CD4-positive, alpha-beta T cell treated with Interleukin-12 subunit alpha and Interleukin-12 subunit beta, for 1 hour (primary cell): ENCODE measurements around the gene TEAD2.

Experiments
- DNase-seq: peaks from one replicate; pipeline ENCODE4 v3.0.0-alpha.2; 2020

Gene TEAD2

DNA sequence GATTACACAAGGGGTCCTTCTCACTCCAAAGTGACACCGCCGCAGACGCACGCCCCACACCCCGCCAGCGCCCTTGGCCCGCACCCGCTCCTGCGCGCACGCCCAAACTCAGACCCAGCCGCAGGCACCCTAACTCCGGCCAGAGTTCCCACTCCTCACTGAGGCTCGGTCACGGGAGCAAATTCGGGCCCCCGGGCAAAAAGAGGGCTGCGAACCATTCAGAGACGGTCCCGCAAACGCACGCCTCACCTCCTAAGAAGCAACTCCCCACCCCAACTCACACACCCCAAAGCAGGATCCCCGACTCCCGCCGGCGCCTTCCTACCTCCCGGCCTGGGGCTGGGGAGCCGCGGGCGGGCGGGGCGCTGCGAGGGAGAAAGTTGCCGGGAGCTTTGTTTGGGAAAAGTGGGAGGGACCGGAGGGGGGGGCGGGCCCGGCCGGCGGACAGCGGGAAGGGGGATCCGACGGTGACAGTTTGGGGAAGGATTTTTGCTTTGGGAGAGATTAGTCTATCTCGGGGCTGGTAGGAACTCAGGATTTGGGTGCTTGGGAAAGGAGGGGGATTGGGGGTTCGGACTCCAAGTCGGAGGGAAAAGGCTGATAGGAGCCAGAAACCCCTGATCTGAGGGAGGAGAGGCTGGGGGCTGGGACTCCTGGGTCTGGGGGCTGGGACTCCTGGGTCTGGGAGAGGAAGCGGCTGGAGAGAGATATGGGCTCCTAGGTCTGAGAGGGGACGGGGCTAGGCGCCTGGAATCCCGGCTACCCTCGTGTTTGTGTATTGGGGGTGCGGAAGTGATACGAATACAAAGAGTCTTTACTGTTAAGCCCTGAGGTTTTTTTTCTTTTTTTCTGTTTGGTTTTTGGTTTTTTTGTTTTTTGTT is at the start of gene TEAD2:
TEAD2 (minus strand) TSS at position 369 of the 881 bp plus-strand sequence. CDS start 2,341 bp downstream, outside the sequence.
- peak; percentile 12 for DNase-seq

DNA sequence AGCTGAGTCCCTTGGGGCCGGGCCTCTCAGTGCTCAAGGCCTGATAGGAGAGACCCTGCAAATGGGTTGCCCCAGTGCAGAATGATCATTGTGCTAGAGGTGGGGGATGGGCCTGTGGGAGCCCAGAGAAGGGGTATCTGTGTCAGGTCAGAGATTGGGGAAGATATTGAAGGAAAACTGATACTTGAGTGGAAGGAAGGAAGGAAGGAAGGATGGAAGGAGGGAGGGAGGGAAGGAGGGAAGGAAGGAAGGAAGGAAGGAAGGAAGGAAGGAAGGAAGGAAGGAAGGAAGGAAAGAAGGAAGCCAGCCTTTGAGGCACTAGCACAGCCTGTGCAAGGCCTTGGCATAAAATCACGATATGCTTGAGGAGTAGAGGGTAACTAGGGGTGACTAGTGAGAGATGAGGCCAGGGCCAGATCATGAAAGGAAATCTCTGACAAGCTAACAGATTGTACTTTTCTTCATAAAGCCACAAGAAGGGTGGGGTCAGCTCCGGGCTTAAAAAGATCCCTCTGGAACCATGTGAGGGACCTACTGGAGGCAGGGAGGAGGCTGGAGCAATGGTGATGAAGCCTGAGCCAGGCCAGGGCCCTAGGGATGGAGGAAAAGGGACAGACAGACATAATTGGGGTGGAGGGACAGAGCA is 49.6 kb upstream of the TEAD2 start:
- DNase-seq = no peak

GRCh38 chr19:49409441-49410029 is 47.3 kb upstream of the TEAD2 start:
- peak; percentile 41 for DNase-seq

DNA sequence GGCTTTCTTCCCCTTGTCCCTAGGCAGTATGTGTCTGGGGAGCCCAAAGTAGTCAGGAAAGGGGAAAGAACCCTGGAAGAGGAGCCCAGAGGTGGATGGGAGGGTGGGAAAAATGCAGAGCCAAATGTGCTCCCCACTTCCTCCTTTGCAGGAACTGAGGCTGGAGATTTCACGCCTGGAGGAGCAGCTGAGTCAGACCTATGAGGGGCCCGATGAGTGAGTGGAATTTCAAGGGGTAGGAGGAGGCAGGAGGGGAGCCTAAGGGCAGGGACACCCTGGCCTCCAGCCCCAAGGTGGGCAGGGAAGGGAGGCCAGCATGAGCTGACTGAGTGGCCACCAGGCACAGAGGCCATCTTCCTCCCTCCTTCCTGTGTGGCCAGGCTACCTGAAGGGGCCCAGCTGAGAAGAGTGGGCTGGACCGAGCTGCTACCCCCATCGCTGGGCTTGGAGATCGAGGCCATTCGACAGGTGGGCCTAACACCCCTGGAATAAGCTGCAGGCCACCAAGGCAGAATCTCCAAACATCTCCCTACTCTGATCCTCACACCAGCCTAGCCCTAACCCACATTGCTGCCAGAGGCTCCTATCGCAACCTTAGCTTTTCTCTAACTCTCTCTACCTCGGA is 46.7 kb upstream of the TEAD2 start:
- DNase-seq = no peak

DNA sequence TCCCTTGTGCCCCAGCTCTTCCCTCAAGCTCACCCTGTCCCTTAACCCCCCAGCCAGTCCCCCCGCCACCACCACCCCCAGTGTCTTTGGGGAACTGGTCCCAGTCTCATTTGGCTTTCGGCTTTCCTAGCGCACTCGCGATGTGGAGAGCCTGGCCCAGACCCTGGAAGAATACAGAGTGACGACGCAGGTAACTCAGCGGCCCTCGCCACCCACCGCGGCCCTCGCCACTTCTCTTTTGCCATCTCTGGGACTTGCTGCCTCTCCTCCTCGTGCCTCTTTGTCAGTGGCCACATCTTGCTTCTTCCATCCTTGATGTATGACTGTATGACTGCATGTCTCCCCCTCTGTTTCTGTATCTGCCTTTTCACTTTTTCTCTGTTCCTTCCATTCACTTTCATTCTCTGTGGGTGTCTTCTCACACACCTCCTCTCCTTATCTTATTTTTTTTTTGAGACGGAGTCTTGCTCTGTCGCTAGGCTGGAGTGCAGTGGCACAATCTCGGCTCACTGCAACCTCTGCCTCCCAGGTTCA is 45.3 kb upstream of the TEAD2 start:
- no peak for DNase-seq

GRCh38 chr19:49407079-49407478 is 44.9 kb upstream of the TEAD2 start:
- no peak for DNase-seq

DNA sequence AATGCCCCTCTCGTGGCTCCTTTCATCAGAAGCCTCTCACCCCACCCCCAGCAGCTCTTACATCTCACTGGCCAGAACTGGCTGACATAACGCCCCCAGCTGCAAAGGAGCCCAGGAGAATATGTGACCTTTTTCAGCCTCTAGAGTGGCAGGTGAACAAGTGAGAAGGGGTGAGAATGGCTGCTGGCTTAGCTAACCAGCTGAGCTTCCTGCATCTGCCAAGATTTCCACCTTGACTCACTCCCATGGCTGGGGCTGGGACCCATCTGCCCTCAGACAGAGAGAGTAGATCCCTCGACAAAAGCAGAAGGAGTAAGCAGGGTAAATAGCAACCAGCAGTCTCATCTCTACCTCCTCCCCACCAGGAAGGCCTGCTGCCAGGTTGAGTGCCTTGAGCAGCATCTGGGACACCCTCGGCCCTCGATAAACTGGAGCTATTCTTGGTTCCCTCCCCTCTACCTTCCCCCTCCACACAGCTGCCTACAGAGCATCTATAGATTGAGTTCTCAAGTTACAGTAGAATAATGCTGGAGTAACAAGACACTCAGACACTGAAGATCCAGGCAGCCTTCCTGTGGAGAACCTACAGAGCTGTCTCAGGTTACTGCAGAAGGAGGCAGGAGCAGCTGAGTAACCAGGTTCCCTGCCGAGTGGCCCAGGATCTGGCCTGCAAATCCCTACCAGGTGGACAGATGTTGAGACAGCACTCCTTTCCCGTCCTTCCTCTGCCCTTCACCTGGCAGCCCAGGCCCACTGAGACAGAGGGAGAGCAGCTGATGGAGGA is 41.4 kb upstream of the TEAD2 start:
- DNase-seq = no peak

GRCh38 chr19:49400029-49400428 is 37.8 kb upstream of the TEAD2 start:
- no peak for DNase-seq

DNA sequence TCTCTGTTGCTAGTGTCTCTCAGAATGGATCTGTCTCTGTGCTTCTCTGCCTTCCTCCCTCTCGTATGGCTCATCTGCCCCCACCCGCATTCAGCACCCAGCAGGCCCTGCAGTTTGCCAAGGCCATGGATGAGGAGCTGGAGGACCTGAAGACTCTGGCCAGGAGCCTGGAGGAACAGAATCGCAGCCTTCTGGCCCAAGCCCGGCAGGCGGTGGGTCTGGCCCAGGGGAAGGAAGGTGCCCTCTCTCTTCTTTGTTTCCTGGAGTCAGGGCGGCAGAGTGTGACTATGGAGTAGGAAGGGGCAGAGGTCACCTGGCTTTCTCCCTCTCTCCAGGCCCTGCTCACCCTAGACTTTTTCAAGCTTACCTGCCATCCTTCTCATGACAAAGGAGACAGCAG is 36.7 kb upstream of the TEAD2 start:
- DNase-seq = no peak

DNA sequence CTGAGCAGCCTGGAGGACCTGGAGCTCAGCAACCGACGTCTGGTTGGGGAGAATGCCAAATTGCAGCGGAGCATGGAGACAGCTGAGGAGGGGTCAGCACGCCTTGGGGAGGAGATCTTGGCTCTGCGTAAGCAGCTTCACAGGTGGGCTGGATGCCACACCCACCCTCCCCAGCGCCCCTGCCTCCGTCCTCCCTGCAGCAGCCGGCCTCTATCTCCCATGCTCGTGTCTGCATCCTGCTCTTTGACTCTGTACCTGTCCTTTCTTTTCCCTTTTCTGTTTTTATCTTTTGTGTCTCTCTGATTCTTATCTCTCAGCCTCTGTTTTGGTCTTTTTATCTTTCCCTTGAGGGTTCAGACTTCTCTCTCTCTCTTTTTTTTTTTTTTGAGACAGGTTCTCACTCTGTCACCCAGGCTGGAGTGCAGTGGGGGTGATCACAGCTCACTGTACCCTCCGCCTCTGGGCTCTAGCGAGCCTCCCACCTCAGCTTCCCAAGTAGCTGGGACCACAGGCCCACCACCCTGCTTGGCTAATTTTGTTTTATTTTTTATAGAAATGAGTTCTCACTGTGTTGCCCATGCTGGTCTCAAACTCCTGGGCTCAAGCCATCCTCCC is 35.9 kb upstream of the TEAD2 start:
- DNase-seq = no peak

DNA sequence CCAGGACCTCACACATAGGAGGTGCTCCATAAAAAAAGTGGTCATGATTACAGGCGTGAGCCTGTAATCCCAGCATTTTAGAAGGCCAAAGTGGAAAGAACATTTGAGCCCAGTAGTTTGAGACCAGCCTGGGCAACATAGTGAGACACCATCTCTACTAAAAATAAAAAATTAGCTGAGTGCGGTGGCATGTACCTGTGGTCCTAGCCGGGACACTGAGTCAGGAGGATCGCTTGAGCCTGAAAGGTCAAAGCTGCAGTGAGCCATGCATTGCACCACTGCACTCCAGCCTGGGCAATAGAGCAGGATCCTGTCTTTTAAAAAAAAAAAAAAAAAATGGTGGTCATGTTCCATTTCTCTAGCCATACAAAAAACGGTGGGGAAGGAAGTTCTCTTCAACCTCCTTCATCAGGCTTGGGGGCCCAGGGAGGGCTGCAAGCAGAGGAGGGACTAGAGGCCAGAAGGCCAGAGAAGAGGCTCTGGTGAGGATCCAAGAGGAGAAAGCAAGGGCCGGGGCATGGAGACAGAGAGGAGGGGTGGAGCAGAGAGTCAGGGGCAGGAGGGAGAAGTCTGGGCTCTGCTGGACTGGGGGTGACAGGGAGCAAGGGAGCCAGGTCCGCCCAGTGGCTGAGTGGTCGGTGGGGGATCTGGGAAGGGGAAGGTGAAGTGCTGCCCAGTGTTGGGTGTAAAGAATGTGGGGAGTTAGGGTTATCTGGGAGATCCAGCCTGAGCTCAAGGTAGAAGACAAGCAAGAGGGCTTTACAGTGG is 34.7 kb upstream of the TEAD2 start:
- DNase-seq = no peak

DNA sequence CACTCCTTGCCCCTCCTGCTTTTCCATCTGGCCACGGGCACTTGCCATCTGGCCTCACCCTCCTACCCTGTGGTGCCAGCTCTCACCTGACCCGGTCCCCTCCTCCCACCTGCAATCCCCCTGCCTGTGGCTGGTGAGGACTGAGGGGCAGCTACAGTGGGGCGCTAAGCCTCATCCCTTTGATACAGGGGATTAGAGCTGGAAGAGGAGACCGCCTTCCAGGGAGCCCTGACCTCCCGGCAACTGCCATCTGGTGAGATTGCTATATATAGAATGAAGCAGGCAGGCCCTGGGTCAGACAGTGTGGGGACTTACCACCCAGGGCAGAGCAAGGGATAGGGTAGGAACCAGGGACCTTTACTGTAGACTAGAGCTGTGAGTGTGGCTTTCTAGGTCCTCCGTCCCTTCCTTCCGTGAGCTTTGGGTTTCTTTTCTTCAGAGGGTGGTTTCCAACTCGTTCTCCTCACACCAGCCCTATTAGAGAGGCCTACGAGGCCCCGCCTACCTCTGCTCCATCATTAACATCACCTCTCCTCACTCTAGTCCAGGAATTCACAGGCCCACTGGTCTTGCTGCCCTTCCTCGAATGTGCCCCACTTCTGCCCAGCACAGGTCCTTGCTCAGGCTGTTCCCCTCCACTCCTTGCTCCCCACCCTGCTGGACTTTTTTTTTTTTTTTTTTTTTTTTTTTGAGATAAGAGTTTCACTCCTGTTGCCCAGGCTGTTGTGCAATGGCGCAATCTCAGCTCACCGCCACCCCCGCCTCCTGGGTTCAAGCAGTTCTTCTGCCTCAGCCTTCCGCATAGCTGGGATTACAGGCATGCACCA is 33.6 kb upstream of the TEAD2 start:
- no peak for DNase-seq

DNA sequence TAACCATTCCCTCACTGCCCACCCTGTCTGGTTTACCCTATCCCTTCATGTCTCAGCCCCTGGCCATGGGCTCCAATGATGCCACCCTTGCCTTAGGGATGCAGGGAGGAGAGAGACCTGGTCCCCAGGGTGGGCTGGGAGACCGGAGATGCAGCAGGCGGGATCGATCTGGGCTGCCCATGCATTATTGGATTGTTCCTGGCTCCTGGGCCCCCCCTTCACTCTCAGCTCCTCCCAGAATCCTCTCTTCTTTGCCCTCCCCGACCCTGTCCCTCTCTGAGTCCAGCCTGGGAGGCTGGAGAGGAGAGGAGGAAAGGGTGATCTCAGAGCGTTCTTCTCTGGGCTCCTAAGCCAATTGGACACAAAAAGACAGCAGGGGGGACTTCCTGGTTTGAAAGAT is 31.7 kb upstream of the TEAD2 start:
- no peak for DNase-seq

GRCh38 chr19:49391581-49392399 is 29.6 kb upstream of the TEAD2 start:
- DNase-seq = peak; percentile 84

GRCh38 chr19:49390929-49391359 is 28.7 kb upstream of the TEAD2 start:
- DNase-seq = no peak

- no peak for DNase-seq
These were observed 28.1 kb upstream of the TEAD2 start for GRCh38 chr19:49390131-49390928.

GRCh38 chr19:49389406-49389805 is 27.2 kb upstream of the TEAD2 start:
- DNase-seq = no peak

- DNase-seq = peak; percentile 91
These were observed 25.7 kb upstream of the TEAD2 start, which contains the start of gene KASH5 for GRCh38 chr19:49387936-49388372. Gene KASH5, plus strand, starts transcription at chr19:49388249. Its CDS starts 2,635 bp downstream, at chr19:49390884.
